GM11168 (cell line): ENCODE results near the gene RAPGEF6.

Experiments
- in situ Hi-C: fragments of 300-500 bp; cut with MboI; formaldehyde crosslinking; loops from one replicate; pipeline ENCODE4 v1.12.0; 2022; ENCODE audit warnings: low sequenced_read_pairs; ENCODE audit not compliant: unreplicated experiment

The RAPGEF6 gene

GRCh38 chr5:131460867-131461572 is 174.0 kb downstream of the RAPGEF6 start:
- in situ Hi-C loops = no loop called here

- in situ Hi-C loops = no loop called here
Observed at GRCh38 chr5:131460133-131460532, 174.9 kb downstream of the RAPGEF6 start.

- in situ Hi-C loops = no loop called here
Observed at GRCh38 chr5:131459216-131459615, 175.8 kb downstream of the RAPGEF6 start.

- in situ Hi-C loops = no loop called here
Observed at GRCh38 chr5:131457193-131457592, 177.8 kb downstream of the RAPGEF6 start.

- in situ Hi-C loops = no loop called here
Observed at GRCh38 chr5:131450941-131451340, 184.1 kb downstream of the RAPGEF6 start.

GRCh38 chr5:131441184-131441583 is 193.8 kb downstream of the RAPGEF6 start:
- in situ Hi-C loops = no loop called here

- in situ Hi-C loops = no loop called here
Observed at GRCh38 chr5:131436081-131436480, 198.9 kb downstream of the RAPGEF6 start.

GRCh38 chr5:131433109-131433508 is 201.9 kb downstream of the RAPGEF6 start:
- in situ Hi-C loops = no loop called here

GRCh38 chr5:131431794-131432193 is 203.2 kb downstream of the RAPGEF6 start:
- in situ Hi-C loops = no loop called here

- in situ Hi-C loops = no loop called here
Observed at GRCh38 chr5:131430794-131431193, 204.2 kb downstream of the RAPGEF6 start.

- in situ Hi-C loops = no loop called here
Observed at GRCh38 chr5:131426011-131426410, 209.0 kb downstream of the RAPGEF6 start.

GRCh38 chr5:131423056-131423455 is 212.0 kb downstream of the RAPGEF6 start:
- in situ Hi-C loops = loop anchor here (25.0 kb wide), 1 partner anchor 536 kb away; no protein-coding TSS in a partner anchor

GRCh38 chr5:131419877-131420276 is 215.2 kb downstream of the RAPGEF6 start:
- in situ Hi-C loops = loop anchor here (10.0 to 25.0 kb wide), 2 partner anchors 255 to 533 kb away; partner anchors contain the start of gene HINT1

GRCh38 chr5:131418846-131419245 is 216.2 kb downstream of the RAPGEF6 start:
- in situ Hi-C loops = loop anchor here (10.0 to 25.0 kb wide), 2 partner anchors 254 to 532 kb away; partner anchors contain the start of gene HINT1

- in situ Hi-C loops = loop anchor here (10.0 to 25.0 kb wide), 2 partner anchors 253 to 530 kb away; partner anchors contain the start of gene HINT1
Observed at GRCh38 chr5:131417240-131417869, 217.7 kb downstream of the RAPGEF6 start.

GRCh38 chr5:131416729-131417128 is 218.3 kb downstream of the RAPGEF6 start:
- in situ Hi-C loops = loop anchor here (10.0 to 25.0 kb wide), 2 partner anchors 252 to 529 kb away; partner anchors contain the start of gene HINT1

GRCh38 chr5:131413605-131414559 is 221.1 kb downstream of the RAPGEF6 start:
- in situ Hi-C loops = loop anchor here (10.0 to 25.0 kb wide), 2 partner anchors 249 to 527 kb away; partner anchors contain the start of gene HINT1

- in situ Hi-C loops = loop anchor here (25.0 kb wide), 1 partner anchor 520 kb away; no protein-coding TSS in a partner anchor
Observed at GRCh38 chr5:131406975-131407638, 227.9 kb downstream of the RAPGEF6 start.

GRCh38 chr5:131406076-131406475 is 229.0 kb downstream of the RAPGEF6 start:
- in situ Hi-C loops = loop anchor here (25.0 kb wide), 1 partner anchor 519 kb away; no protein-coding TSS in a partner anchor
